Spleen (tissue), 7 donors: ENCODE data around the gene MRPS21.

Source experiments
- CTCF ChIP-seq, 11 experiments: fragments of 200-600 bp in 7 of 11; fragments of 450-650 bp in 4 of 11; sonication (generic) in 4 of 11; IDR thresholded peaks in 8 of 11; conservative IDR thresholded peaks in 3 of 11; 1 replicate in 7 of 11; 2 replicates in 4 of 11; pipeline versions ENCODE4 v1.4.0 to v1.8.0; 2016 to 2021; ENCODE audit warnings: antibody characterized with exemption in 11 of 11, inconsistent platforms in 4 of 11, mild to moderate bottlenecking in 1 of 11
- POLR2A ChIP-seq, 3 donors: fragments of 450-650 bp; IDR thresholded peaks; one replicate each; pipeline ENCODE4 v1.5.1; 2017; ENCODE audit warnings: antibody characterized with exemption in 3 of 3, mild to moderate bottlenecking in 1 of 3
- donor health status: DM: no; HTN: no; CAD: no; lungs with moderate emphysema.
- donor health status: DM: no; HTN: no; CAD: no.
- donor health status: DM: no; HTN: no; CAD: no.

- TF ChIP-seq CTCF (IDR thresholded peaks at IDR 0.05 in 8 of 11, conservative IDR thresholded peaks at IDR 0.05 in 3 of 11) = no peak
- TF ChIP-seq POLR2A (IDR thresholded peaks at IDR 0.05) = no peak
These were observed 10.4 kb upstream of the MRPS21 start for GRCh38 chr1:150283260-150283659.
